HepG2 (cell line): Measurements from ENCODE around the gene SUV39H2. TPM values are rescaled to one million over a fixed set of nuclear protein-coding genes. Genes with fewer than 3 reads are reported as not detected.

Source experiments
- ATAC-seq: fragments of 200-7000 bp; cut with Tn5 transposase; 3 replicates; pipeline ENCODE4 v1.9.1; 2020; ENCODE audit warnings: mild to moderate bottlenecking, moderate library complexity
- BruUV-seq: library from RNA; stranded (reverse); fragments of 400-500 nt; replicated peaks from 2 replicates; lab custom pipeline; 2021; lab: Mats Ljungman, UMichigan
- CTCF ChIA-PET: fragments of 300-600 bp; formaldehyde crosslinking; extraction: SDS; loops from one replicate; lab custom pipeline; 2021; ENCODE audit warnings: low total read pairs, inconsistent platforms, low intra/inter-chr PET ratio; lab: Yijun Ruan, JAX
- POLR2A ChIA-PET: fragments of 350-600 bp; sonication (Branson Sonifier 250); formaldehyde crosslinking; loops from one replicate; lab custom pipeline; 2020; ENCODE audit warnings: antibody characterized with exemption, inconsistent platforms; lab: Yijun Ruan, JAX
- DNase-seq: peaks from one replicate; pipeline ENCODE4 v3.0.0-alpha.2; 2015; ENCODE audit warnings: low spot score
- FAIRE-seq: peaks from 3 replicates; lab custom pipeline; 2011; peaks lifted over from hg19 to GRCh38; lab: Jason Lieb, UNC
- H2AFZ ChIP-seq: one replicate; pipeline ENCODE4 v1.6.1; 2011; ENCODE audit warnings: low read length, inconsistent platforms
- H3K27ac ChIP-seq: fragments of 300-600 bp; 3 replicates; pipeline ENCODE4 v1.8.0; 2011; ENCODE audit warnings: mixed run types, mild to moderate bottlenecking, mixed read lengths, low read length, inconsistent platforms; ENCODE audit not compliant: insufficient read depth; ENCODE audit errors: extremely low read length
- H3K27me3 ChIP-seq, 2 experiments: fragments of 200-600 bp in 1 of 2; 2 replicates in 1 of 2; 3 replicates in 1 of 2; pipeline versions ENCODE4 v1.6.0 to v1.8.0; 2011; ENCODE audit warnings: low read length in 2 of 2, mild to moderate bottlenecking in 2 of 2, moderate library complexity in 2 of 2, inconsistent platforms in 1 of 2; ENCODE audit not compliant: insufficient read depth in 2 of 2, control insufficient read depth in 1 of 2
- H3K36me3 ChIP-seq, 2 experiments: fragments of 200-600 bp in 1 of 2; replicated peaks in 1 of 2; 2 replicates in 1 of 2; 3 replicates in 1 of 2; pipeline versions ENCODE4 v1.5.1 to v1.8.0; 2011; ENCODE audit warnings: low read length in 2 of 2, inconsistent platforms in 1 of 2; ENCODE audit not compliant: insufficient read depth in 2 of 2, control insufficient read depth in 1 of 2
- H3K4me1 ChIP-seq: 2 replicates; pipeline ENCODE4 v1.5.1; 2012; ENCODE audit warnings: low read length, inconsistent platforms; ENCODE audit not compliant: insufficient read depth
- H3K4me2 ChIP-seq: 2 replicates; pipeline ENCODE4 v1.6.0; 2011; ENCODE audit warnings: low read depth, low read length, inconsistent platforms
- H3K4me3 ChIP-seq, 3 experiments: fragments of 200-600 bp in 1 of 3; sonication (generic), shearing (Covaris generic) in 1 of 3; replicated peaks in 1 of 3; 2 replicates each; pipeline ENCODE4 v1.5.1; 2011 to 2016; ENCODE audit warnings: low read length in 3 of 3, inconsistent platforms in 2 of 3, low read depth in 2 of 3, mild to moderate bottlenecking in 2 of 3, control low read depth in 1 of 3, mixed read lengths in 1 of 3; ENCODE audit not compliant: insufficient read depth in 1 of 3
- H3K79me2 ChIP-seq: one replicate; pipeline ENCODE4 v1.6.1; 2011; ENCODE audit warnings: low read length, inconsistent platforms; ENCODE audit not compliant: insufficient read depth
- H3K9ac ChIP-seq: 2 replicates; pipeline ENCODE4 v1.6.0; 2011; ENCODE audit warnings: mild to moderate bottlenecking, low read depth, low read length, inconsistent platforms; ENCODE audit not compliant: insufficient read depth
- H3K9me3 ChIP-seq: 2 replicates; pipeline ENCODE4 v1.5.1; 2012; ENCODE audit warnings: mild to moderate bottlenecking, low read length
- H4K20me1 ChIP-seq: 2 replicates; pipeline ENCODE4 v1.6.0; 2011; ENCODE audit warnings: inconsistent platforms, mild to moderate bottlenecking, low read length, moderate library complexity; ENCODE audit not compliant: insufficient read depth
- BHLHE40 ChIP-seq: IDR thresholded peaks from 2 replicates; pipeline ENCODE4 v1.6.1; 2011; ENCODE audit warnings: low read length, improper control_type of control experiment
- CBX5 ChIP-seq: sonication (generic); formaldehyde crosslinking; IDR thresholded peaks from 2 replicates; pipeline ENCODE4 v1.4.0; 2020; ENCODE audit warnings: missing genetic modification reagents, borderline replicate concordance
- CREB1 ChIP-seq, 2 experiments: fragments of 450-650 bp in 1 of 2; IDR thresholded peaks; 2 replicates each; pipeline ENCODE4 v1.6.1; 2016 to 2017; ENCODE audit warnings: control low read depth in 1 of 2, mild to moderate bottlenecking in 1 of 2, missing compliant biosample characterization in 1 of 2, missing genetic modification characterization in 1 of 2
- NFYC ChIP-seq: IDR thresholded peaks from 2 replicates; pipeline ENCODE4 v1.6.1; 2016; ENCODE audit warnings: missing genetic modification reagents, missing compliant biosample characterization
- STAG1 ChIP-seq: sonication (generic); formaldehyde crosslinking; IDR thresholded peaks from 2 replicates; pipeline ENCODE4 v1.4.0; 2020; ENCODE audit warnings: missing genetic modification reagents
- ZFP90 ChIP-seq: sonication (generic); formaldehyde crosslinking; IDR thresholded peaks from 2 replicates; pipeline ENCODE4 v1.8.0; 2022; ENCODE audit warnings: missing genetic modification reagents, mild to moderate bottlenecking, inconsistent platforms, borderline replicate concordance
- ZNF792 ChIP-seq: IDR thresholded peaks from 2 replicates; pipeline ENCODE4 v1.6.1; 2016
- WGBS: methylation state at CpG from one replicate; pipeline ENCODE4 v1.1.6; 2017; ENCODE audit warnings: low lambda C conversion rate; 5-methylcytosine and 5-hydroxymethylcytosine counted together
- in situ Hi-C: cut with HindIII; loops from 2 replicates; pipeline ENCODE4 v1.10.0; 2017; ENCODE audit warnings: low pct_unique_long_range_greater_than_20kb; ENCODE audit not compliant: extremely low pct_ligation_motif_present
- intact Hi-C: fragments of 100-400 bp; cut with micrococcal nuclease; formaldehyde crosslinking; loops from one replicate; pipeline ENCODE4 v1.10.0; 2022; ENCODE audit not compliant: unreplicated experiment
- polyA plus RNA-seq, 8 experiments: library from polyadenylated mRNA; depleted of rRNA in 3 of 8; stranded (reverse) in 7 of 8; unstranded in 1 of 8; fragments of >200 nt; fragmentation: Illumina TruSeq in 4 of 8; extraction: Trizol in 4 of 8; gene quantifications; 2 replicates each; pipeline versions ENCODE4 v1.2.1 to v1.2.3, GENCODE V29; 2011 to 2016; ENCODE audit warnings: low read depth in 4 of 8, missing spikeins in 1 of 8, mixed read lengths in 1 of 8; ENCODE audit not compliant: insufficient read depth in 1 of 8
- total RNA-seq, 5 experiments: library from RNA; depleted of rRNA; stranded (reverse); fragments of >200 nt; fragmentation: Illumina TruSeq; extraction: Trizol; gene quantifications; 2 replicates each; pipeline ENCODE4 v1.2.3, GENCODE V29; 2016; ENCODE audit warnings: low read depth in 1 of 5
- TF ChIP-seq, protein P1 (sequence below): sonication (generic); formaldehyde crosslinking; IDR thresholded peaks from 2 replicates; pipeline ENCODE4 v1.5.1; 2020; ENCODE audit warnings: mild to moderate bottlenecking, missing genetic modification reagents, moderate library complexity
- TF ChIP-seq, protein P2 (sequence below): sonication (generic); formaldehyde crosslinking; IDR thresholded peaks from 2 replicates; pipeline ENCODE4 v1.4.0; 2020; ENCODE audit warnings: missing genetic modification reagents
- TF ChIP-seq, protein P3 (sequence below): IDR thresholded peaks from 2 replicates; pipeline ENCODE4 v1.6.1; 2012; ENCODE audit warnings: inconsistent platforms

Gene SUV39H2
- total and polyA plus RNA-seq, 2 of the 13 experiments (the other 11 are each of a cell fraction or from before 2014, with no cell fraction given): 9.0 to 44.3 TPM

DNA sequence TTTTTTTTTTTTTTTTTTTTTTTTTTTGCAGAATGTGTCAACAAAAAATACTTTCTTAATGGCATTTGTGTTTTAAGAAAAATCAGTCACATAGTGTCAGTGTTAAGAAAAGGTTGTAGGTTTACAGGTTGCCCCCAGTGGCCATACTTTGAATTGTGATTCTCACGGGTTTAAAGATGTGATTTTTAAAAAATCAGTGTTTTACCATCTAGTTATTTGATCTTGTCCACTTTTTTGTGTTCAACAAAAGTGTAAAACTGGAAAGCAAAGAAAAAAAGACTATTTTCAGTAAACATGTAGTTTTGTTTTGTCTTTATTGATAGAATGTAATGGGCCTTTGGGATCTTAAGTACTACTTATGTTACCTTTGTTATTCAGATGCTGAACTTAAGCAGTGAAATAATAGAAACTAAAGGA is 25.7 kb downstream of the SUV39H2 start:
- ChIA-PET CTCF (no interaction called here), POLR2A (no interaction called here)
- in situ Hi-C loops: no loop called here
- DNase-seq (peak; percentile 19), FAIRE-seq (peak; percentile 66), ATAC-seq (peak; percentile 66)
- no peaks in the 10 kb centered on the region for H3K79me2 ChIP-seq
- TF ChIP-seq STAG1 (CRISPR knock-in tag) (peak; percentile 25; the same call in 1 of the 2 replicates), ZNF792 (CRISPR knock-in tag) (no peak)
- H4K20me1 ChIP-seq: no peaks in the 10 kb centered on the region
- no peak overlapping the region for H3K4me2 ChIP-seq
- no peak overlapping the region for H3K4me3 ChIP-seq
- WGBS: 37% methylated on average over 1 of the region's 1 CpG
- intact Hi-C loops: loop anchor here (2.0 kb wide), 1 partner anchor 26 kb away; the partner anchor contains the start of gene SUV39H2
- H3K9me3 ChIP-seq: no peaks in the 10 kb centered on the region
- no peak overlapping the region for H3K27ac ChIP-seq
- H3K27me3 ChIP-seq: no peaks in the 10 kb centered on the region
- H3K36me3 ChIP-seq: peaks cover 6 to 63% of the 10 kb centered on the region in 2 experiments
- H2AFZ ChIP-seq: no peak overlapping the region
- BruUV-seq: no TSS peak
- no peaks in the 10 kb centered on the region for H3K4me1 ChIP-seq
- H3K9ac ChIP-seq: no peak overlapping the region

DNA sequence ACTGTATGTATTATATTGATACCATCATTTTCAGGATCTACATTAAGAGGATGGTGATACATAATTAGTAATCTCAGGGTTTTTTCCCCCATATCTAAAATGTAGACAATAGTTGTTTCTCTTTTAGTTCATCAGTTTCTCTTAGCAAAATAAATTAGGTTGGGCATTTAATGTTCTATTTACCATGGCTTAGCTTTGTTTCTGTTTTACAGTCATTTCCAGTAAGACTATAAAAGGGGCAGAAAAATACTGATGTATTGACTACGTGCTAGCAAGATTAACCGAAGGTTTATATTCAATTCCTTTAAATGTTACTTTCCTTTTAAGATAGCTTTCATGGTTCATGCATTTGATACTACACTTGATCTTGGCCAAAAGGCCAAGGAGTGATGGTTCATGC is 26.2 kb downstream of the SUV39H2 start:
- no peak for DNase-seq
- in situ Hi-C loops: no loop called here
- 100% methylated on average over 2 of the region's 2 CpGs for WGBS
- POLR2A ChIA-PET: no interaction called here
- no TSS peak for BruUV-seq
- Histone ChIP-seq H3K79me2 (no peaks in the 10 kb centered on the region), H4K20me1 (no peaks in the 10 kb centered on the region), H3K4me1 (no peaks in the 10 kb centered on the region), H3K4me3 (no peak overlapping the region), H3K9ac (no peak overlapping the region), H3K4me2 (no peak overlapping the region), H2AFZ (no peak overlapping the region), H3K36me3 (peaks cover 4 to 57% of the 10 kb centered on the region in 2 experiments), H3K27me3 (no peaks in the 10 kb centered on the region), H3K27ac (no peak overlapping the region), H3K9me3 (no peaks in the 10 kb centered on the region)
- CTCF ChIA-PET: no interaction called here
- no peak for FAIRE-seq
- TF ChIP-seq CBX5: no peak
- TF ChIP-seq, protein P1, sequence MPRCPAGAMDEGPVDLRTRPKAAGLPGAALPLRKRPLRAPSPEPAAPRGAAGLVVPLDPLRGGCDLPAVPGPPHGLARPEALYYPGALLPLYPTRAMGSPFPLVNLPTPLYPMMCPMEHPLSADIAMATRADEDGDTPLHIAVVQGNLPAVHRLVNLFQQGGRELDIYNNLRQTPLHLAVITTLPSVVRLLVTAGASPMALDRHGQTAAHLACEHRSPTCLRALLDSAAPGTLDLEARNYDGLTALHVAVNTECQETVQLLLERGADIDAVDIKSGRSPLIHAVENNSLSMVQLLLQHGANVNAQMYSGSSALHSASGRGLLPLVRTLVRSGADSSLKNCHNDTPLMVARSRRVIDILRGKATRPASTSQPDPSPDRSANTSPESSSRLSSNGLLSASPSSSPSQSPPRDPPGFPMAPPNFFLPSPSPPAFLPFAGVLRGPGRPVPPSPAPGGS: no peak
- TF ChIP-seq BHLHE40: no peak
- no peak for TF ChIP-seq ZFP90
- TF ChIP-seq, protein P2, sequence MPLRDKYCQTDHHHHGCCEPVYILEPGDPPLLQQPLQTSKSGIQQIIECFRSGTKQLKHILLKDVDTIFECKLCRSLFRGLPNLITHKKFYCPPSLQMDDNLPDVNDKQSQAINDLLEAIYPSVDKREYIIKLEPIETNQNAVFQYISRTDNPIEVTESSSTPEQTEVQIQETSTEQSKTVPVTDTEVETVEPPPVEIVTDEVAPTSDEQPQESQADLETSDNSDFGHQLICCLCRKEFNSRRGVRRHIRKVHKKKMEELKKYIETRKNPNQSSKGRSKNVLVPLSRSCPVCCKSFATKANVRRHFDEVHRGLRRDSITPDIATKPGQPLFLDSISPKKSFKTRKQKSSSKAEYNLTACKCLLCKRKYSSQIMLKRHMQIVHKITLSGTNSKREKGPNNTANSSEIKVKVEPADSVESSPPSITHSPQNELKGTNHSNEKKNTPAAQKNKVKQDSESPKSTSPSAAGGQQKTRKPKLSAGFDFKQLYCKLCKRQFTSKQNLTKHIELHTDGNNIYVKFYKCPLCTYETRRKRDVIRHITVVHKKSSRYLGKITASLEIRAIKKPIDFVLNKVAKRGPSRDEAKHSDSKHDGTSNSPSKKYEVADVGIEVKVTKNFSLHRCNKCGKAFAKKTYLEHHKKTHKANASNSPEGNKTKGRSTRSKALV (CRISPR knock-in tag): no peak
- no peak for TF ChIP-seq NFYC (CRISPR knock-in tag)
- TF ChIP-seq, protein P3, sequence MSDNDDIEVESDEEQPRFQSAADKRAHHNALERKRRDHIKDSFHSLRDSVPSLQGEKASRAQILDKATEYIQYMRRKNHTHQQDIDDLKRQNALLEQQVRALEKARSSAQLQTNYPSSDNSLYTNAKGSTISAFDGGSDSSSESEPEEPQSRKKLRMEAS: no peak
- TF ChIP-seq CREB1 (IDR thresholded peaks at IDR 0.05): no peak
- no peak for TF ChIP-seq CREB1 (CRISPR knock-in tag; IDR thresholded peaks at IDR 0.05)
- no peak for ATAC-seq
- intact Hi-C loops: loop anchor here (2.0 kb wide), 1 partner anchor 26 kb away; the partner anchor contains the start of gene SUV39H2
